Neural cell (in vitro differentiated cells): ENCODE data around the gene RDH11. TPM values are rescaled to one million over a fixed set of nuclear protein-coding genes. Genes with fewer than 3 reads are reported as not detected.

Source experiments
- H2AFZ ChIP-seq: fragments of 200-600, 300-800 bp; sonication (generic), shearing (Covaris generic); 2 replicates; pipeline ENCODE4 v1.6.0; 2014; ENCODE audit warnings: low read depth, mild to moderate bottlenecking, antibody characterized with exemption, low read length, moderate library complexity
- H3F3A ChIP-seq: fragments of 200-600 bp; shearing (Covaris generic); 2 replicates; pipeline ENCODE4 v1.6.1; 2016; ENCODE audit warnings: mild to moderate bottlenecking, moderate library complexity, mixed read lengths, antibody characterized with exemption, low read length; ENCODE audit not compliant: insufficient read depth, poor library complexity, severe bottlenecking
- H3K27ac ChIP-seq: fragments of 200-600, 300-800 bp; sonication (generic), shearing (Covaris generic); 2 replicates; pipeline ENCODE4 v1.5.1; 2014; ENCODE audit warnings: mild to moderate bottlenecking, low read length, moderate library complexity
- H3K27me3 ChIP-seq: fragments of 300-800, 200-600 bp; sonication (generic), shearing (Covaris generic); 2 replicates; pipeline ENCODE4 v1.6.0; 2014; ENCODE audit warnings: mild to moderate bottlenecking, low read depth, low read length, moderate library complexity; ENCODE audit not compliant: insufficient read depth
- H3K36me3 ChIP-seq: fragments of 300-800, 200-600 bp; sonication (generic), shearing (Covaris generic); 2 replicates; pipeline ENCODE4 v1.5.1; 2014; ENCODE audit warnings: mild to moderate bottlenecking, antibody characterized with exemption, low read length, moderate library complexity; ENCODE audit not compliant: insufficient read depth
- H3K4me2 ChIP-seq: fragments of 300-800, 200-600 bp; sonication (generic), shearing (Covaris generic); 2 replicates; pipeline ENCODE4 v1.6.0; 2014; ENCODE audit warnings: mild to moderate bottlenecking, low read length
- H3K4me3 ChIP-seq: fragments of 300-800, 200-600 bp; sonication (generic), shearing (Covaris generic); 2 replicates; pipeline ENCODE4 v1.5.1; 2014; ENCODE audit warnings: mild to moderate bottlenecking, low read length, moderate library complexity
- H3K79me2 ChIP-seq: fragments of 200-600 bp; shearing (Covaris generic); replicated peaks from 2 replicates; pipeline ENCODE4 v1.6.0; 2014; ENCODE audit warnings: mild to moderate bottlenecking, low read length, moderate library complexity; ENCODE audit not compliant: insufficient read depth
- H3K9ac ChIP-seq: fragments of 300-800, 200-600 bp; sonication (generic), shearing (Covaris generic); 2 replicates; pipeline ENCODE4 v1.6.1; 2016; ENCODE audit warnings: mild to moderate bottlenecking, low read length, mixed read lengths
- H3K9me2 ChIP-seq: fragments of 200-600 bp; shearing (Covaris generic); 2 replicates; pipeline ENCODE4 v1.6.1; 2016; ENCODE audit warnings: mild to moderate bottlenecking, low read length, mixed read lengths; ENCODE audit not compliant: insufficient read depth
- H3K9me3 ChIP-seq: fragments of 200-600, 300-800 bp; sonication (generic), shearing (Covaris generic); 2 replicates; pipeline ENCODE4 v1.6.1; 2016; ENCODE audit warnings: mild to moderate bottlenecking, mixed run types, low read length, moderate library complexity, mixed read lengths
- H4K20me1 ChIP-seq: fragments of 200-600 bp; shearing (Covaris generic); 2 replicates; pipeline ENCODE4 v1.6.1; 2016; ENCODE audit warnings: mild to moderate bottlenecking, mixed run types; ENCODE audit not compliant: insufficient read depth
- EP300 ChIP-seq: fragments of 450-650 bp; conservative IDR thresholded peaks from 2 replicates; pipeline ENCODE4 v1.6.1; 2014; ENCODE audit warnings: antibody characterized with exemption, mild to moderate bottlenecking, moderate library complexity; ENCODE audit not compliant: poor library complexity, severe bottlenecking
- EZH2 ChIP-seq: fragments of 200-600, 300-800 bp; shearing (Covaris generic), sonication (generic); IDR thresholded peaks from 2 replicates; pipeline ENCODE4 v1.6.1; 2014; ENCODE audit warnings: antibody characterized with exemption, low read length, borderline replicate concordance, mild to moderate bottlenecking; ENCODE audit not compliant: insufficient read depth, poor library complexity, severe bottlenecking
- MXI1 ChIP-seq: fragments of 450-650 bp; conservative IDR thresholded peaks from 2 replicates; pipeline ENCODE4 v1.6.1; 2014; ENCODE audit warnings: antibody characterized with exemption, mild to moderate bottlenecking; ENCODE audit not compliant: poor library complexity, severe bottlenecking
- POLR2AphosphoS5 ChIP-seq: IDR thresholded peaks from 2 replicates; pipeline ENCODE4 v1.6.1; 2012
- RAD21 ChIP-seq: fragments of 450-650 bp; conservative IDR thresholded peaks from 2 replicates; pipeline ENCODE4 v1.6.1; 2014; ENCODE audit warnings: antibody characterized with exemption, mild to moderate bottlenecking, moderate library complexity
- TAF1 ChIP-seq: IDR thresholded peaks from 2 replicates; pipeline ENCODE4 v1.6.1; 2012; ENCODE audit warnings: low read depth
- polyA plus RNA-seq: library from polyadenylated mRNA; depleted of rRNA; stranded (reverse); fragments of >200 nt; gene quantifications from 2 replicates; pipeline ENCODE4 v1.2.3, GENCODE V29; 2014
- TF ChIP-seq, protein P1 (sequence below): fragments of 450-650 bp; IDR thresholded peaks from 2 replicates; pipeline ENCODE4 v1.5.1; 2014; ENCODE audit warnings: antibody characterized with exemption, mild to moderate bottlenecking, moderate library complexity; ENCODE audit not compliant: poor library complexity, severe bottlenecking
- TF ChIP-seq, protein P2 (sequence below): IDR thresholded peaks from 2 replicates; pipeline ENCODE4 v1.6.1; 2012; ENCODE audit warnings: borderline replicate concordance

RDH11 gene
- polyA plus RNA-seq, 1 donor from 2014 or later = 190 TPM

DNA sequence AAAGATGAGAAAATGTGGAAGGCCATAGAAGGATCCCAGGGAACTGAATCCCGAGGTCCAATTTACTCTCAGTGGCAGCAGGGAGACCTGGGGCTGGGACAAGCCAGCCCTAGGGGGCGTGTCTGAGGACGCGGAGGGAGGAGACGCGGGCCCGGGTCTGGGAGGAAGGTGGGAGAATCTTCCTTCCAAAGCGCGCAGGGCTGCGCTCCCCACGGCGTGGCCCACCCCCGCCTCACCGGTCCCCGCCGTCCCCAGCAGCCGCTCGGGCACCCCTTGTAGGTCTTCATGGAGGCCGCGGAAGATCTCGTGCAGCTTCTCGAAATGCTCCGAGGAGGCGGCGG is 21.5 kb downstream of the RDH11 start:
- H3K4me2 ChIP-seq = peak overlapping the region; percentile 56
- peak overlapping the region; percentile 81 for H2AFZ ChIP-seq
- peak overlapping the region; percentile 83 for H3K4me3 ChIP-seq
- peak overlapping the region; percentile 90 for H3K27ac ChIP-seq
- H3K79me2 ChIP-seq = peaks cover 29% of the 10 kb centered on the region
- no peaks in the 10 kb centered on the region for H3K9me3 ChIP-seq
- peak overlapping the region; percentile 92 for H3K9ac ChIP-seq
- H3K27me3 ChIP-seq = no peaks in the 10 kb centered on the region
- H4K20me1 ChIP-seq = peaks cover 5% of the 10 kb centered on the region
- H3F3A ChIP-seq = no peaks in the 10 kb centered on the region
- H3K9me2 ChIP-seq = no peaks in the 10 kb centered on the region
- TF ChIP-seq, protein P1, sequence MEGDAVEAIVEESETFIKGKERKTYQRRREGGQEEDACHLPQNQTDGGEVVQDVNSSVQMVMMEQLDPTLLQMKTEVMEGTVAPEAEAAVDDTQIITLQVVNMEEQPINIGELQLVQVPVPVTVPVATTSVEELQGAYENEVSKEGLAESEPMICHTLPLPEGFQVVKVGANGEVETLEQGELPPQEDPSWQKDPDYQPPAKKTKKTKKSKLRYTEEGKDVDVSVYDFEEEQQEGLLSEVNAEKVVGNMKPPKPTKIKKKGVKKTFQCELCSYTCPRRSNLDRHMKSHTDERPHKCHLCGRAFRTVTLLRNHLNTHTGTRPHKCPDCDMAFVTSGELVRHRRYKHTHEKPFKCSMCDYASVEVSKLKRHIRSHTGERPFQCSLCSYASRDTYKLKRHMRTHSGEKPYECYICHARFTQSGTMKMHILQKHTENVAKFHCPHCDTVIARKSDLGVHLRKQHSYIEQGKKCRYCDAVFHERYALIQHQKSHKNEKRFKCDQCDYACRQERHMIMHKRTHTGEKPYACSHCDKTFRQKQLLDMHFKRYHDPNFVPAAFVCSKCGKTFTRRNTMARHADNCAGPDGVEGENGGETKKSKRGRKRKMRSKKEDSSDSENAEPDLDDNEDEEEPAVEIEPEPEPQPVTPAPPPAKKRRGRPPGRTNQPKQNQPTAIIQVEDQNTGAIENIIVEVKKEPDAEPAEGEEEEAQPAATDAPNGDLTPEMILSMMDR = peak; percentile 47
- TF ChIP-seq, protein P2, sequence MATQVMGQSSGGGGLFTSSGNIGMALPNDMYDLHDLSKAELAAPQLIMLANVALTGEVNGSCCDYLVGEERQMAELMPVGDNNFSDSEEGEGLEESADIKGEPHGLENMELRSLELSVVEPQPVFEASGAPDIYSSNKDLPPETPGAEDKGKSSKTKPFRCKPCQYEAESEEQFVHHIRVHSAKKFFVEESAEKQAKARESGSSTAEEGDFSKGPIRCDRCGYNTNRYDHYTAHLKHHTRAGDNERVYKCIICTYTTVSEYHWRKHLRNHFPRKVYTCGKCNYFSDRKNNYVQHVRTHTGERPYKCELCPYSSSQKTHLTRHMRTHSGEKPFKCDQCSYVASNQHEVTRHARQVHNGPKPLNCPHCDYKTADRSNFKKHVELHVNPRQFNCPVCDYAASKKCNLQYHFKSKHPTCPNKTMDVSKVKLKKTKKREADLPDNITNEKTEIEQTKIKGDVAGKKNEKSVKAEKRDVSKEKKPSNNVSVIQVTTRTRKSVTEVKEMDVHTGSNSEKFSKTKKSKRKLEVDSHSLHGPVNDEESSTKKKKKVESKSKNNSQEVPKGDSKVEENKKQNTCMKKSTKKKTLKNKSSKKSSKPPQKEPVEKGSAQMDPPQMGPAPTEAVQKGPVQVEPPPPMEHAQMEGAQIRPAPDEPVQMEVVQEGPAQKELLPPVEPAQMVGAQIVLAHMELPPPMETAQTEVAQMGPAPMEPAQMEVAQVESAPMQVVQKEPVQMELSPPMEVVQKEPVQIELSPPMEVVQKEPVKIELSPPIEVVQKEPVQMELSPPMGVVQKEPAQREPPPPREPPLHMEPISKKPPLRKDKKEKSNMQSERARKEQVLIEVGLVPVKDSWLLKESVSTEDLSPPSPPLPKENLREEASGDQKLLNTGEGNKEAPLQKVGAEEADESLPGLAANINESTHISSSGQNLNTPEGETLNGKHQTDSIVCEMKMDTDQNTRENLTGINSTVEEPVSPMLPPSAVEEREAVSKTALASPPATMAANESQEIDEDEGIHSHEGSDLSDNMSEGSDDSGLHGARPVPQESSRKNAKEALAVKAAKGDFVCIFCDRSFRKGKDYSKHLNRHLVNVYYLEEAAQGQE = peak; percentile 47
- TF ChIP-seq MXI1 (no peak), RAD21 (peak; percentile 20), POLR2AphosphoS5 (no peak), TAF1 (peak; percentile 23), EP300 (no peak)
- peaks cover 6% of the 10 kb centered on the region for H3K36me3 ChIP-seq

DNA sequence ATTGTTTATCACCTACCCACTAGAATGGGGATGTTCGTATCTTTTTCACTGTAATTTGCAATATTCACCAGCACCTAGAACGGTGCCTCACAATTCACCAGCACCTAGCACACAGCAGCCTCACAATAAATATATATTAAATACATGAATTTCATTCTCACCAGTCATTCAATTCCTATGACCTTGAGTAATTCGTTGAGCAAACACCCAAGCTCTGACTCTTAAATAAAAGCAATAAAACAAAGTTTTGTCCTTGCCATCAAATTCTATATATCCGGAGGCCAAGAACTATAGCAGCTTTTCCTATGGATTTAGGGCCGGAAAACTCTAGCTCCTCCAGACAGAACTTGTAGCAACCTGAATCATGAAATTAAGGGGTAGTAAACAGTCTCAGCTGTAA is 22.1 kb downstream of the RDH11 start:
- Histone ChIP-seq H3K9me3 (no peaks in the 10 kb centered on the region), H4K20me1 (peaks cover 5% of the 10 kb centered on the region), H2AFZ (no peak overlapping the region), H3K9me2 (no peaks in the 10 kb centered on the region), H3K79me2 (peaks cover 29% of the 10 kb centered on the region), H3K27me3 (no peaks in the 10 kb centered on the region), H3K9ac (peak overlapping the region; percentile 92), H3K36me3 (peaks cover 6% of the 10 kb centered on the region), H3K4me3 (peak overlapping the region; percentile 83), H3K4me2 (peak overlapping the region; percentile 56), H3K27ac (peak overlapping the region; percentile 90), H3F3A (no peaks in the 10 kb centered on the region)
- no peak for TF ChIP-seq EP300
- TF ChIP-seq TAF1 = no peak
- TF ChIP-seq, protein P2 = no peak
- no peak for TF ChIP-seq EZH2
